K562 (cell line): ENCODE results near the gene SLC25A48. TPM values are rescaled to one million over a fixed set of nuclear protein-coding genes. Genes with fewer than 3 reads are reported as not detected.
A peak's percentile ranks its signal among the peaks of the same experiment; 100 is the strongest.

Experiments used
- ATAC-seq: fragments of 200-7000 bp; cut with Tn5 transposase; 3 replicates; pipeline ENCODE4 v1.9.1; 2020; ENCODE audit warnings: moderate library complexity
- BruUV-seq: library from RNA; stranded (reverse); fragments of 400-500 nt; replicated peaks from 2 replicates; lab custom pipeline; 2021; lab: Mats Ljungman, UMichigan
- CTCF ChIA-PET: fragments of 300-600 bp; formaldehyde crosslinking; extraction: SDS; loops from one replicate; lab custom pipeline; 2021; ENCODE audit warnings: low intra/inter-chr PET ratio; lab: Yijun Ruan, JAX
- POLR2A ChIA-PET: fragments of 300-600, 350-650 bp; sonication (Branson Sonifier 250); formaldehyde crosslinking; extraction: SDS; loops from one replicate; lab custom pipeline; 2021; ENCODE audit warnings: antibody characterized with exemption, inconsistent platforms; lab: Yijun Ruan, JAX
- DNase-seq, 4 experiments: peaks; one replicate each; pipeline versions ENCODE4 v3.0.0 to v3.0.0-alpha.2; 2011 to 2018; ENCODE audit warnings: low spot score in 3 of 4, mixed read lengths in 3 of 4; ENCODE audit errors: extremely low read depth in 1 of 4
- FAIRE-seq: peaks from 2 replicates; lab custom pipeline; 2011; peaks lifted over from hg19 to GRCh38; lab: Jason Lieb, UNC
- H2AFZ ChIP-seq: 2 replicates; pipeline ENCODE4 v1.6.0; 2011; ENCODE audit warnings: low read depth, low read length, control low read depth, inconsistent platforms
- H3K27ac ChIP-seq: fragments of 200-600 bp; 3 replicates; pipeline ENCODE4 v1.8.0; 2011; ENCODE audit warnings: low read depth, mild to moderate bottlenecking, control low read depth, inconsistent platforms, low read length, moderate library complexity, mixed read lengths; ENCODE audit errors: extremely low read depth
- H3K27me3 ChIP-seq, 2 experiments: fragments of 300-600 bp in 1 of 2; 2 replicates in 1 of 2; 3 replicates in 1 of 2; pipeline versions ENCODE4 v1.6.0 to v1.8.0; 2011; ENCODE audit warnings: inconsistent platforms in 2 of 2, low read length in 2 of 2, mild to moderate bottlenecking in 1 of 2, mixed read lengths in 1 of 2, moderate library complexity in 1 of 2; ENCODE audit not compliant: control insufficient read depth in 2 of 2, insufficient read depth in 2 of 2
- H3K36me3 ChIP-seq: fragments of 300-600 bp; 3 replicates; pipeline ENCODE4 v1.8.0; 2011; ENCODE audit warnings: mild to moderate bottlenecking, low read length, inconsistent platforms; ENCODE audit not compliant: control insufficient read depth, insufficient read depth
- H3K4me1 ChIP-seq, 2 experiments: fragments of 200-600 bp in 1 of 2; replicated peaks in 1 of 2; 2 replicates in 1 of 2; 3 replicates in 1 of 2; pipeline versions ENCODE4 v1.5.1 to v1.8.0; 2011; ENCODE audit warnings: inconsistent platforms in 2 of 2, low read length in 2 of 2, mild to moderate bottlenecking in 1 of 2, mixed read lengths in 1 of 2, moderate library complexity in 1 of 2; ENCODE audit not compliant: control insufficient read depth in 2 of 2, insufficient read depth in 2 of 2
- H3K4me2 ChIP-seq: 2 replicates; pipeline ENCODE4 v1.6.1; 2011; ENCODE audit warnings: low read length, control low read depth, inconsistent platforms, mixed read lengths; ENCODE audit not compliant: insufficient read depth
- H3K4me3 ChIP-seq: fragments of 200-600 bp; sonication (generic), shearing (Covaris generic); 2 replicates; pipeline ENCODE4 v1.5.1; 2016; ENCODE audit warnings: control low read depth, inconsistent platforms
- H3K79me2 ChIP-seq: fragments of 200-600 bp; 3 replicates; pipeline ENCODE4 v1.8.0; 2011; ENCODE audit warnings: low read length, inconsistent platforms; ENCODE audit not compliant: control insufficient read depth, insufficient read depth
- H3K9ac ChIP-seq, 2 experiments: 2 replicates each; pipeline versions ENCODE4 v1.6.0 to v1.6.1; 2011; ENCODE audit warnings: low read depth in 2 of 2, low read length in 2 of 2, control low read depth in 1 of 2, inconsistent platforms in 1 of 2, mild to moderate bottlenecking in 1 of 2, mixed read lengths in 1 of 2; ENCODE audit not compliant: insufficient read depth in 1 of 2
- H3K9me1 ChIP-seq: one replicate; pipeline ENCODE4 v1.6.0; 2011; ENCODE audit warnings: inconsistent platforms, mild to moderate bottlenecking, low read length, moderate library complexity; ENCODE audit not compliant: control insufficient read depth, insufficient read depth
- H3K9me3 ChIP-seq: replicated peaks from 2 replicates; pipeline ENCODE4 v1.5.1; 2011; ENCODE audit warnings: low read depth, low read length, inconsistent platforms; ENCODE audit not compliant: control insufficient read depth, insufficient read depth
- H4K20me1 ChIP-seq: replicated peaks from 2 replicates; pipeline ENCODE4 v1.6.1; 2011; ENCODE audit warnings: low read length, inconsistent platforms, mixed read lengths; ENCODE audit not compliant: control insufficient read depth, insufficient read depth
- BCOR ChIP-seq: fragments of 450-650 bp; IDR thresholded peaks from 2 replicates; pipeline ENCODE4 v1.6.1; 2016
- RAD21 ChIP-seq, 2 experiments: fragments of 250-450 bp in 1 of 2; fragments of 450-650 bp in 1 of 2; sonication (Bioruptor Pico) in 1 of 2; formaldehyde crosslinking in 1 of 2; IDR thresholded peaks in 1 of 2; conservative IDR thresholded peaks in 1 of 2; 2 replicates each; pipeline versions ENCODE4 v1.4.0 to v1.8.0; 2020 to 2022; ENCODE audit warnings: mild to moderate bottlenecking in 2 of 2, moderate library complexity in 1 of 2
- SMC3 ChIP-seq: conservative IDR thresholded peaks from 2 replicates; pipeline ENCODE4 v1.6.1; 2011; ENCODE audit warnings: low read depth, low read length, improper control_type of control experiment; ENCODE audit not compliant: insufficient read depth
- TRIM24 ChIP-seq, 2 experiments: fragments of 450-650 bp; IDR thresholded peaks; 2 replicates each; pipeline ENCODE4 v1.6.1; 2016
- WGBS: fragments of 100-300 bp; shearing (Covaris generic); methylation state at CpG from one replicate; pipeline ENCODE4 v1.1.6; 2016; ENCODE audit warnings: low coverage, mixed read lengths; ENCODE audit not compliant: insufficient coverage; ENCODE audit errors: missing lambda C conversion rate; 5-methylcytosine and 5-hydroxymethylcytosine counted together
- in situ Hi-C: fragments of 300-500 bp; cut with MboI; formaldehyde crosslinking; loops from 4 replicates; pipeline ENCODE4 v1.15.0; 2018; ENCODE audit warnings: inconsistent platforms, mixed read lengths
- intact Hi-C: fragments of 100-400 bp; cut with micrococcal nuclease; formaldehyde crosslinking; loops from 2 replicates; pipeline ENCODE4 v1.14.2; 2022
- polyA plus RNA-seq, 8 experiments: library from polyadenylated mRNA; depleted of rRNA in 4 of 8; stranded (reverse) in 5 of 8; unstranded in 3 of 8; fragments of >200 nt; fragmentation: Nextera tagmentation in 2 of 8; fragmentation: Illumina TruSeq in 1 of 8; extraction: Ambion mirVana in 2 of 8; extraction: Trizol in 1 of 8; gene quantifications; 2 replicates each; pipeline versions ENCODE4 v1.2.1 to v1.2.3, GENCODE V29; 2011 to 2014; ENCODE audit warnings: inconsistent platforms in 1 of 8, missing spikeins in 1 of 8
- total RNA-seq, 7 experiments: library from RNA; depleted of rRNA in 6 of 7; stranded (reverse); fragments of >200 nt in 6 of 7; fragmentation: Illumina TruSeq in 2 of 7; extraction: Trizol in 2 of 7; gene quantifications; 2 replicates each; pipeline versions ENCODE4 v1.2.1 to v1.2.3, GENCODE V29; 2011 to 2021; ENCODE audit warnings: low replicate concordance in 1 of 7
- TF ChIP-seq, protein P1 (sequence below), 3 experiments: IDR thresholded peaks in 2 of 3; conservative IDR thresholded peaks in 1 of 3; 2 replicates each; pipeline ENCODE4 v1.5.1; 2011 to 2012; ENCODE audit warnings: low read length in 3 of 3, mild to moderate bottlenecking in 3 of 3, control low read depth in 2 of 3, improper control_type of control experiment in 1 of 3, inconsistent platforms in 1 of 3, low read depth in 1 of 3, mixed read lengths in 1 of 3, moderate library complexity in 1 of 3; ENCODE audit not compliant: insufficient read depth in 2 of 3

SLC25A48 gene
- total and polyA plus RNA-seq, 9 of the 15 experiments (the other 6 are each of a cell fraction or from before 2014, with no cell fraction given), result 0.08 to 0.35 (median 0.23) TPM; not detected in 1

DNA sequence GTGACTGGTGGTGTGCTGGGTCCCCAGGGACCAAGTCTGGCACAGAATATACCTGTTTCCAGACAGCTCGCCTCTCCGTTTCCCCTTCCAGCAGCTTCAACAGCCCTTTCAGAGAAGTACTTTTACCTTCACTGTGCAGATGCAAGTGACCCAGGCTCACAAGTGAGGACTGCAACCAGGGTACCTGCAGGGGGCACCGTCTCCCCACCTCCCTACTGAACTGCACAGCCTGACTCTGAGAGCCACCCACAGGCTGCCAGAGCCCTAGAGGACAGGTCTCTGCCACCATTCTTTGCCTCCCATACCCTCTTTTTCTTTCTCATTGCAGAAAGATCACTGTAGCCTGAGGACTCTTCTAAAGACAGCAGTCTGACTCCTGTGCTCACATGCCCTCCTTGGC is 45.8 kb downstream of the SLC25A48 start:
- Histone ChIP-seq H3K9me3 (no peaks in the 10 kb centered on the region), H3K27me3 (peaks cover 2 to 38% of the 10 kb centered on the region in 2 experiments; a peak in 3 of 5 replicates), H3K79me2 (no peaks in the 10 kb centered on the region)
- BruUV-seq, result no TSS peak
- CTCF ChIA-PET, result no interaction called here
- peak in 1 of 2 experiments; percentile 37; a peak in 1 of 4 replicates for TF ChIP-seq RAD21 (CRISPR knock-in tag; conservative IDR thresholded peaks at IDR 0.05 in 1 of 2, IDR thresholded peaks at IDR 0.05 in 1 of 2)
- no peak for TF ChIP-seq BCOR
- TF ChIP-seq TRIM24 (IDR thresholded peaks at IDR 0.05), result no peak
- TF ChIP-seq SMC3, result 0 out of 2 replicates have a peak, but pooled peaks have one; percentile 13
- TF ChIP-seq, protein P1, sequence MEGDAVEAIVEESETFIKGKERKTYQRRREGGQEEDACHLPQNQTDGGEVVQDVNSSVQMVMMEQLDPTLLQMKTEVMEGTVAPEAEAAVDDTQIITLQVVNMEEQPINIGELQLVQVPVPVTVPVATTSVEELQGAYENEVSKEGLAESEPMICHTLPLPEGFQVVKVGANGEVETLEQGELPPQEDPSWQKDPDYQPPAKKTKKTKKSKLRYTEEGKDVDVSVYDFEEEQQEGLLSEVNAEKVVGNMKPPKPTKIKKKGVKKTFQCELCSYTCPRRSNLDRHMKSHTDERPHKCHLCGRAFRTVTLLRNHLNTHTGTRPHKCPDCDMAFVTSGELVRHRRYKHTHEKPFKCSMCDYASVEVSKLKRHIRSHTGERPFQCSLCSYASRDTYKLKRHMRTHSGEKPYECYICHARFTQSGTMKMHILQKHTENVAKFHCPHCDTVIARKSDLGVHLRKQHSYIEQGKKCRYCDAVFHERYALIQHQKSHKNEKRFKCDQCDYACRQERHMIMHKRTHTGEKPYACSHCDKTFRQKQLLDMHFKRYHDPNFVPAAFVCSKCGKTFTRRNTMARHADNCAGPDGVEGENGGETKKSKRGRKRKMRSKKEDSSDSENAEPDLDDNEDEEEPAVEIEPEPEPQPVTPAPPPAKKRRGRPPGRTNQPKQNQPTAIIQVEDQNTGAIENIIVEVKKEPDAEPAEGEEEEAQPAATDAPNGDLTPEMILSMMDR (IDR thresholded peaks at IDR 0.05 in 2 of 3, conservative IDR thresholded peaks at IDR 0.05 in 1 of 3; ENCODE audit: insufficient read depth in 2 of 3, low read depth in 1 of 3, low read length in 3 of 3), result peak; percentile 45 to 56 (median 54)
- TF ChIP-seq, all 486 proteins: peak for 3
- H3K9ac ChIP-seq, result no peak overlapping the region
- no peaks in the 10 kb centered on the region for H3K9me1 ChIP-seq
- 0% methylated on average over 3 of the region's 3 CpGs for WGBS
- POLR2A ChIA-PET, result no interaction called here
- peak; percentile 80 for ATAC-seq
- no peak overlapping the region for H3K27ac ChIP-seq
- H2AFZ ChIP-seq, result no peak overlapping the region
- no peaks in the 10 kb centered on the region for H3K36me3 ChIP-seq
- no peaks in the 10 kb centered on the region for H4K20me1 ChIP-seq
- H3K4me3 ChIP-seq, result no peak overlapping the region
- peak; percentile 26 for FAIRE-seq
- DNase-seq, result peak; percentile 14 to 27 (median 22)
- H3K4me1 ChIP-seq, result no peaks in the 10 kb centered on the region
- H3K4me2 ChIP-seq, result no peak overlapping the region
- intact Hi-C loops (no loop called here), in situ Hi-C loops (no loop called here)
